Progenitor cell of endocrine pancreas (in vitro differentiated cells): ENCODE measurements around the gene PRKAB1. TPM values are rescaled to one million over a fixed set of nuclear protein-coding genes. Genes with fewer than 3 reads are reported as not detected.

ENCODE experiments used
- DNase-seq: peaks from one replicate; pipeline ENCODE4 v3.0.0; 2021; ENCODE audit warnings: low spot score; ENCODE audit not compliant: unreplicated experiment
- H3K27ac Mint-ChIP-seq: 2 replicates; pipeline ENCODE4 v1.8.0; 2021; ENCODE audit warnings: mild to moderate bottlenecking, moderate library complexity, mixed read lengths
- H3K27me3 Mint-ChIP-seq: 2 replicates; pipeline ENCODE4 v1.8.0; 2021; ENCODE audit warnings: mixed read lengths
- H3K36me3 Mint-ChIP-seq: 2 replicates; pipeline ENCODE4 v1.8.0; 2022; ENCODE audit warnings: mixed read lengths; ENCODE audit not compliant: insufficient read depth
- H3K4me1 Mint-ChIP-seq: 2 replicates; pipeline ENCODE4 v1.8.0; 2021; ENCODE audit warnings: low read depth, mixed read lengths
- H3K4me3 Mint-ChIP-seq: 2 replicates; pipeline ENCODE4 v1.8.0; 2021; ENCODE audit warnings: low read depth, mild to moderate bottlenecking, moderate library complexity, mixed read lengths
- H3K9me3 Mint-ChIP-seq: 2 replicates; pipeline ENCODE4 v1.8.0; 2021; ENCODE audit warnings: low read depth, mixed read lengths
- total RNA-seq: library from RNA; stranded (reverse); gene quantifications from 2 replicates; pipeline ENCODE4 v1.2.1, GENCODE V29; 2021
- TF ChIP-seq, protein P1 (sequence below): fragments of 200-600 bp; sonication (generic); IDR thresholded peaks from one replicate; pipeline ENCODE4 v1.5.0; 2021; ENCODE audit warnings: antibody characterized with exemption, mild to moderate bottlenecking; ENCODE audit not compliant: unreplicated experiment

PRKAB1 gene
- total RNA-seq, 1 donor from 2014 or later = 41.3 TPM

- H3K9me3 Mint-ChIP-seq = no peaks in the 10 kb centered on the region
- H3K27ac Mint-ChIP-seq = no peak overlapping the region
- no peak overlapping the region for H3K4me3 Mint-ChIP-seq
- H3K4me1 Mint-ChIP-seq = peaks cover 20% of the 10 kb centered on the region
- no peaks in the 10 kb centered on the region for H3K27me3 Mint-ChIP-seq
- TF ChIP-seq, protein P1, sequence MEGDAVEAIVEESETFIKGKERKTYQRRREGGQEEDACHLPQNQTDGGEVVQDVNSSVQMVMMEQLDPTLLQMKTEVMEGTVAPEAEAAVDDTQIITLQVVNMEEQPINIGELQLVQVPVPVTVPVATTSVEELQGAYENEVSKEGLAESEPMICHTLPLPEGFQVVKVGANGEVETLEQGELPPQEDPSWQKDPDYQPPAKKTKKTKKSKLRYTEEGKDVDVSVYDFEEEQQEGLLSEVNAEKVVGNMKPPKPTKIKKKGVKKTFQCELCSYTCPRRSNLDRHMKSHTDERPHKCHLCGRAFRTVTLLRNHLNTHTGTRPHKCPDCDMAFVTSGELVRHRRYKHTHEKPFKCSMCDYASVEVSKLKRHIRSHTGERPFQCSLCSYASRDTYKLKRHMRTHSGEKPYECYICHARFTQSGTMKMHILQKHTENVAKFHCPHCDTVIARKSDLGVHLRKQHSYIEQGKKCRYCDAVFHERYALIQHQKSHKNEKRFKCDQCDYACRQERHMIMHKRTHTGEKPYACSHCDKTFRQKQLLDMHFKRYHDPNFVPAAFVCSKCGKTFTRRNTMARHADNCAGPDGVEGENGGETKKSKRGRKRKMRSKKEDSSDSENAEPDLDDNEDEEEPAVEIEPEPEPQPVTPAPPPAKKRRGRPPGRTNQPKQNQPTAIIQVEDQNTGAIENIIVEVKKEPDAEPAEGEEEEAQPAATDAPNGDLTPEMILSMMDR = no peak
- DNase-seq = no peak
- peaks cover 12% of the 10 kb centered on the region for H3K36me3 Mint-ChIP-seq
These were observed 19.9 kb downstream of the PRKAB1 start for GRCh38 chr12:119687879-119688278.

GRCh38 chr12:119689935-119690500 is 22.1 kb downstream of the PRKAB1 start:
- Mint-ChIP-seq H3K27ac (no peak overlapping the region), H3K9me3 (no peaks in the 10 kb centered on the region), H3K36me3 (peaks cover 12% of the 10 kb centered on the region), H3K4me1 (peaks cover 8% of the 10 kb centered on the region), H3K4me3 (no peak overlapping the region), H3K27me3 (no peaks in the 10 kb centered on the region)
- TF ChIP-seq, protein P1 = no peak
- DNase-seq = no peak

DNA sequence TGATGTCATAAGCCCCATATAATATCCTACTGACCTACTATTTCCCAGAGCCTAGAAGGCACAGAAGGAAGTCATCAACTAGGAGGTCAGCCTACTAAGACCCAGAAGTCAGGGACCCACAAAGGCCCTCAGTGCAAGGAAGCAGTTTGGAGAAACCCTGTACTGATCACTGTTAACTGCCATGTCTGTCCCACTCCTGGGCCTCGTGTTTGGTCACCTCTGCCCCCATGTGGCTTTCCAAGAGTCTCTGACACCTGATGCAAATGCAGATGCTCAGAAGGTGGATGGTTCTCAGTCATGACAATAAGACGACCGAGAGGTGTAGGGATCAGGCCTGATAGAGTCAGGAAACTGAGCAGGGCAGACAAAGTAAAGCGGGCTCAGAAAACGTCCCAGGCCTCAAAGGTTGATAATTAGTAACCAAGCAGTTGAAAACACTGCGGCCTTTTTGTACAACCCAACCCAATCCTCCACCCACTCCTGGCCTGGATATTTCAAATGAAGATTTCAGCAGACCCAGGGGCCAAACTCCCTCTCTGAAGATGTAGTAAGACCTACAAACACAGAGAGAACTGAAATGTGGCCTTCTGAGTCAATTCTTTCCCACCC is 23.4 kb downstream of the PRKAB1 start:
- Mint-ChIP-seq H3K36me3 (peaks cover 9% of the 10 kb centered on the region), H3K4me3 (no peak overlapping the region), H3K27me3 (no peaks in the 10 kb centered on the region), H3K27ac (no peak overlapping the region), H3K9me3 (no peaks in the 10 kb centered on the region), H3K4me1 (peaks cover 4% of the 10 kb centered on the region)
- TF ChIP-seq, protein P1 = no peak
- no peak for DNase-seq

DNA sequence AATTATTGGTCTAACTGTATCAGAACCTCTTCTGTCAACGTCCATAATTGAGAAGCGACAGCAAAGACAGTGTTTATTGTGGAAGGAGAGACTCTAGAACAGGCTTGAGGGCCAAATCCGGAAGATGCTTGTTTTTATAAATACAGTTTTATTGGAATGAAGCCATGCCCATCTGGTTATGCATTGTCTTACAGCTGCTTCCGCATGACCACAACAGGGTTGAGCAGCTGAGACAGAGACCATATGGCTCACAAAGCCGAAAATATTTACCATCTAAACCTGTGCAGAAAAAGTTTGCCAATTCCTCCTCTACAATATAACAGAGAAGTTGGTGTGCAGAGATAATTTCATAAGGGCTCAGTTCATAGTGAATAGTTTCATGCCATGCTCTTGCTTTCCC is 24.5 kb downstream of the PRKAB1 start:
- Mint-ChIP-seq H3K27ac (no peak overlapping the region), H3K27me3 (no peaks in the 10 kb centered on the region)
- TF ChIP-seq, protein P1 = no peak

GRCh38 chr12:119692997-119693396 is 25.1 kb downstream of the PRKAB1 start:
- Mint-ChIP-seq H3K27ac (no peak overlapping the region), H3K36me3 (peaks cover 12% of the 10 kb centered on the region)
- TF ChIP-seq, protein P1 = no peak

More for the DNA sequence above, 24.5 kb downstream of the PRKAB1 start:
- Mint-ChIP-seq H3K36me3 (peaks cover 11% of the 10 kb centered on the region), H3K9me3 (no peaks in the 10 kb centered on the region), H3K4me3 (no peak overlapping the region), H3K4me1 (peaks cover 7% of the 10 kb centered on the region)
- DNase-seq = no peak

More at GRCh38 chr12:119692997-119693396, 25.1 kb downstream of the PRKAB1 start:
- H3K4me1 Mint-ChIP-seq = peaks cover 7% of the 10 kb centered on the region
- no peak overlapping the region for H3K4me3 Mint-ChIP-seq
- DNase-seq = no peak
- H3K9me3 Mint-ChIP-seq = no peaks in the 10 kb centered on the region
- H3K27me3 Mint-ChIP-seq = no peaks in the 10 kb centered on the region
